C4-2B (cell line): ENCODE measurements around the gene ITIH2.

Experiments used
- ZFX ChIP-seq: fragments of 450-650 bp; IDR thresholded peaks from 2 replicates; pipeline ENCODE4 v1.6.1; 2017
- TF ChIP-seq, protein P1 (sequence below): fragments of 450-650 bp; conservative IDR thresholded peaks from 2 replicates; pipeline ENCODE4 v1.5.1; 2017; ENCODE audit warnings: mild to moderate bottlenecking

GRCh38 chr10:7792541-7792940, 89.4 kb downstream of the ITIH2 start:
- TF ChIP-seq, protein P1, sequence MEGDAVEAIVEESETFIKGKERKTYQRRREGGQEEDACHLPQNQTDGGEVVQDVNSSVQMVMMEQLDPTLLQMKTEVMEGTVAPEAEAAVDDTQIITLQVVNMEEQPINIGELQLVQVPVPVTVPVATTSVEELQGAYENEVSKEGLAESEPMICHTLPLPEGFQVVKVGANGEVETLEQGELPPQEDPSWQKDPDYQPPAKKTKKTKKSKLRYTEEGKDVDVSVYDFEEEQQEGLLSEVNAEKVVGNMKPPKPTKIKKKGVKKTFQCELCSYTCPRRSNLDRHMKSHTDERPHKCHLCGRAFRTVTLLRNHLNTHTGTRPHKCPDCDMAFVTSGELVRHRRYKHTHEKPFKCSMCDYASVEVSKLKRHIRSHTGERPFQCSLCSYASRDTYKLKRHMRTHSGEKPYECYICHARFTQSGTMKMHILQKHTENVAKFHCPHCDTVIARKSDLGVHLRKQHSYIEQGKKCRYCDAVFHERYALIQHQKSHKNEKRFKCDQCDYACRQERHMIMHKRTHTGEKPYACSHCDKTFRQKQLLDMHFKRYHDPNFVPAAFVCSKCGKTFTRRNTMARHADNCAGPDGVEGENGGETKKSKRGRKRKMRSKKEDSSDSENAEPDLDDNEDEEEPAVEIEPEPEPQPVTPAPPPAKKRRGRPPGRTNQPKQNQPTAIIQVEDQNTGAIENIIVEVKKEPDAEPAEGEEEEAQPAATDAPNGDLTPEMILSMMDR, result no peak
- no peak for TF ChIP-seq ZFX
